Activated CD8-positive, alpha-beta memory T cell treated with anti-CD3 and anti-CD28 coated beads, Interleukin-2, amount 10 ng/mL, durations not matched to agents 7 days and 5 days (primary cell): ENCODE results near the gene TNPO2. TPM values are rescaled to one million over a fixed set of nuclear protein-coding genes. Genes with fewer than 3 reads are reported as not detected.

Source experiments
- ATAC-seq: fragments of 150-1000 bp; cut with Tn5 transposase; one replicate; pipeline ENCODE4 v1.10.0; 2021; ENCODE audit warnings: moderate library complexity
- CTCF ChIA-PET: fragments of 350-600 bp; sonication (Branson Sonifier 250); formaldehyde crosslinking; loops from one replicate; lab custom pipeline; 2021; ENCODE audit warnings: antibody characterized with exemption; lab: Charles Lee
- DNase-seq: peaks from one replicate; pipeline ENCODE4 v3.0.0-alpha.2; 2020
- H3K27ac Mint-ChIP-seq: one replicate; pipeline ENCODE4 v1.8.0; 2021; ENCODE audit warnings: mild to moderate bottlenecking, mixed read lengths
- H3K27me3 Mint-ChIP-seq: one replicate; pipeline ENCODE4 v1.8.0; 2021; ENCODE audit warnings: mixed read lengths
- H3K36me3 Mint-ChIP-seq: one replicate; pipeline ENCODE4 v1.8.0; 2021; ENCODE audit warnings: mild to moderate bottlenecking, mixed read lengths
- H3K4me1 Mint-ChIP-seq: one replicate; pipeline ENCODE4 v1.8.0; 2021; ENCODE audit warnings: mixed read lengths
- H3K4me3 Mint-ChIP-seq: one replicate; pipeline ENCODE4 v1.8.0; 2021; ENCODE audit warnings: mild to moderate bottlenecking, moderate library complexity, mixed read lengths
- H3K9me3 Mint-ChIP-seq: one replicate; pipeline ENCODE4 v1.8.0; 2022; ENCODE audit warnings: low read depth, mixed read lengths
- total RNA-seq, 2 experiments: library from RNA; stranded (reverse); gene quantifications; one replicate each; pipeline ENCODE4 v1.2.3, GENCODE V29; 2021

Gene TNPO2
- total RNA-seq, 2 experiments from 2014 or later = 101 to 104 TPM

DNA sequence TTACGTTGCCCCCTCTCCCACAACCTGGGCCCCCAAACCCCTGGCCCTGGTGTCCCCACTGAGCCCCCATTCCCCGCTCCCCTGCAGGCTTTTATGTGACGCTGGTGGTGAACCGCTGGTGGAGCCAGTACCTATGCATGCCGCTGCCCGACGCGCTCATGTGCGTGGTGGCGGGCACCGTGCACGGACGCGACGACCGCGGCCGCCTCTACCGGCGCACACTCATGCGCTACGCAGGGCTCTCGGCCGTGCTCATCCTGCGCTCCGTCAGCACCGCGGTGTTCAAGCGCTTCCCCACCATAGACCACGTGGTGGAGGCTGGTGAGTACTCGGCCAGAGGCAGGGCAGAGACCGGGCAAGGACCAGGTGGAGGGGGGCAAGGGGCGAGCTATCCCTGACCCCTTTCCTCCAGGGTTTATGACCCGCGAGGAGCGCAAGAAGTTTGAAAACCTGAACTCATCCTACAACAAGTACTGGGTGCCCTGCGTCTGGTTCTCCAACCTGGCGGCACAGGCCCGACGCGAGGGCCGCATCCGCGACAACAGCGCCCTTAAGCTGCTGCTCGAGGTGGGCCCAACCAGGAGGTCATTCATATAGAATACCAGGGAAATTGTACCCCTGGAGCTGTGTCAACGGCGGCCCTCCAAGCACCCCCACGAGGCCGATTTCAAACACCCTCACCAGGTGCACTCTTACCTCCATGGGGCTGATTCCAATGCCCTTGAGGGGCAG is 30.9 kb upstream of the TNPO2 start:
- no peak overlapping the region for H3K4me3 Mint-ChIP-seq
- no peaks in the 10 kb centered on the region for H3K9me3 Mint-ChIP-seq
- no peak overlapping the region for H3K27ac Mint-ChIP-seq
- CTCF ChIA-PET = interaction anchor here (0.9 to 30.0 kb wide), 8 partner anchors 14 to 191 kb away, joined by 3 to 1017 read pairs (median 63); partner anchors contain the start of genes JUNB, PRDX2, RNASEH2A and THSD8
- peaks cover 26% of the 10 kb centered on the region for H3K27me3 Mint-ChIP-seq
- ATAC-seq (no peak), DNase-seq (no peak)
- H3K36me3 Mint-ChIP-seq = no peaks in the 10 kb centered on the region
- H3K4me1 Mint-ChIP-seq = peaks cover 5% of the 10 kb centered on the region

- H3K27ac Mint-ChIP-seq = no peak overlapping the region
- peaks cover 3% of the 10 kb centered on the region for H3K4me1 Mint-ChIP-seq
- H3K27me3 Mint-ChIP-seq = peaks cover 16% of the 10 kb centered on the region
- peaks cover 5% of the 10 kb centered on the region for H3K9me3 Mint-ChIP-seq
- CTCF ChIA-PET = interaction anchor here (1.0 to 9.9 kb wide), 5 partner anchors 8 to 96 kb away, joined by 3 to 132 read pairs (median 4); no protein-coding TSS in a partner anchor
- no peak overlapping the region for H3K4me3 Mint-ChIP-seq
- DNase-seq = no peak
- ATAC-seq = no peak
- peaks cover 12% of the 10 kb centered on the region for H3K36me3 Mint-ChIP-seq
Observed at GRCh38 chr19:12752056-12752781, 28.5 kb upstream of the TNPO2 start.

DNA sequence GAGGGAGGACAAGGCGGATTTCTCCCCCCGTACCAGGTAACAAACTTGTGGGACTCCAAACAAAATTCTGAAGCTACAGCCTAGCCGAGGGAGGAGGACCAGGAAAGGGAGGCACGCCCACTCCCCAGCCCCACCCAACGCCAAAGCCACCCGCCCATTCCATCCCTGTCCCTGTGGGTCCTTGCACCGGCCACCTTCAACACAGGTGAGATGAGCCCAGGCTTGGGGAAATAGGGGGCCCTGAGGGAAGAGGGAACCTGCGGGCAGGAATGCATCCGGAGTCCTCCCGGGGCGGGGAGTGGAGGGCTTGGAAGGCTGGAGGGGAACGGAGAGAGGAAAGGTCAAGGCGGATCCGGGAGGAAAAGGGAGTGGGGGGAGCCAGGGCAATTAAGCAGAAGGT is 27.9 kb upstream of the TNPO2 start, which contains the start of gene BEST2:
BEST2 (plus strand) TSS at position 157 of the 400 bp plus-strand sequence. CDS start 802 bp downstream, outside the sequence.
- ATAC-seq = no peak
- Mint-ChIP-seq H3K27ac (no peak within 1 kb of the TSS), H3K9me3 (peaks cover 5% of the 10 kb centered on the region), H3K4me1 (peaks cover 3% of the 10 kb centered on the region), H3K4me3 (no peak within 1 kb of the TSS), H3K27me3 (peaks cover 16% of the 10 kb centered on the region), H3K36me3 (peaks cover 17% of the 10 kb centered on the region)
- CTCF ChIA-PET = interaction anchor here (2.5 to 9.9 kb wide), 2 partner anchors 9 to 17 kb away, joined by 13 to 132 read pairs; no protein-coding TSS in a partner anchor
- no peak for DNase-seq

DNA sequence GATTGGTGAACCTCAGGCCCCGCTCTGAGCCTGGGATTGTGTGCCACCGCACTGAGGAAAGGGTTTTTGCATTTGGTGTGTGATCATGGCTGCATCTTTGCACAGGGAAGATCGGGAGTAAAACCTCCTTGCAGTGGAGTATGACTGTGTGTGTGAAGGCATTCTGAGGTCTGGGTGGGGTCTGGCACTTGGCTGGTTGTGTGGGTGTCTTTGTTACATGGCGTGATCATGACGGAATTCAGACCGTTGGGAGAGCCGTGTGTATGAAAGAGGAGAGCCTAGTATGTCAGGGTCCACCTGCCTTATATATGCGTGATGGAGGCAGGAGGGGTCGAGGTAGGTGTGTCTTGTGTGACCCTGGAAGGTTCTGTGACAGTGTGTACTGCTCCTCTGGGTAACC is 27.1 kb upstream of the TNPO2 start:
- H3K27ac Mint-ChIP-seq = no peak overlapping the region

DNA sequence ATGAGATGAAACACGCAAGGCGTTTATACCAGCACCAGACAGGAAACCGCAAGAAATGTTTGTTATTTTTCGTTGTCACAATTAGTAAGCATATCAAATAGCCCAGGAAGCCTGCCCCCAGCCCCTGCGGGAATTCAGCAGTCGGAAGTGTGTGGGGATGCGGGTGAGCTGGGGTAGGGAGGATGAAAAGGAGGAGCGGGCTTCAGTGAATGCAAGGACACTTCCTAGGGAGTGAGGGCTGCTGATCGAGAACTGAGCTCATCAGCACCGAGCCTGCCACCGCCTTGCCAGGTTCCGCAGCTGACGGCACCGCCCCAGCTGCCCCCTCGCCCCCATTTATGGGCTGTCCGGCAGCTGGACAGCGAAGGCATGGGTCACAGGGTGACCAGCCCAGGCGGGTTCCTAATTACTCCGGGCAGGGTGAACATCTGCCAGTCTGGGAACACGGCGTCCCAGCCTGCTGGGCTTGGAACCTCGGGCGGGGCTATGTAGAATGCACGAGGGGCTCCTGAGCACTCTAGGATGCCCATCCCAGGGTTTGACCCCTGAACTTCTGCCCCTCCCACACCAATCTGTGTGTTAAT is 26.3 kb upstream of the TNPO2 start:
- Mint-ChIP-seq H3K4me1 (peaks cover 3% of the 10 kb centered on the region), H3K4me3 (no peak overlapping the region), H3K9me3 (peaks cover 5% of the 10 kb centered on the region), H3K27ac (no peak overlapping the region), H3K36me3 (peaks cover 27% of the 10 kb centered on the region), H3K27me3 (peaks cover 12% of the 10 kb centered on the region)
- CTCF ChIA-PET = interaction anchor here (0.8 to 1.1 kb wide), 3 partner anchors 7 to 16 kb away, joined by 3 read pairs; no protein-coding TSS in a partner anchor
- DNase-seq (no peak), ATAC-seq (no peak)

More for the DNA sequence above, 27.1 kb upstream of the TNPO2 start:
- CTCF ChIA-PET = interaction anchor here (0.8 to 2.5 kb wide), 2 partner anchors 9 to 16 kb away, joined by 3 to 13 read pairs; no protein-coding TSS in a partner anchor
- peaks cover 5% of the 10 kb centered on the region for H3K9me3 Mint-ChIP-seq
- H3K4me1 Mint-ChIP-seq = peaks cover 3% of the 10 kb centered on the region
- ATAC-seq (no peak), DNase-seq (no peak)
- H3K36me3 Mint-ChIP-seq = peaks cover 21% of the 10 kb centered on the region
- H3K27me3 Mint-ChIP-seq = peaks cover 12% of the 10 kb centered on the region
- H3K4me3 Mint-ChIP-seq = no peak overlapping the region

- H3K4me3 Mint-ChIP-seq = no peak overlapping the region
- peaks cover 3% of the 10 kb centered on the region for H3K4me1 Mint-ChIP-seq
- no peak for ATAC-seq
- H3K27ac Mint-ChIP-seq = no peak overlapping the region
- CTCF ChIA-PET = interaction anchor here (1.1 to 3.7 kb wide), 3 partner anchors 9 to 32 kb away, joined by 3 to 15 read pairs (median 4); no protein-coding TSS in a partner anchor
- peaks cover 12% of the 10 kb centered on the region for H3K27me3 Mint-ChIP-seq
- DNase-seq = no peak
- H3K9me3 Mint-ChIP-seq = peaks cover 5% of the 10 kb centered on the region
- peaks cover 27% of the 10 kb centered on the region for H3K36me3 Mint-ChIP-seq
Observed at GRCh38 chr19:12748489-12748888, 24.8 kb upstream of the TNPO2 start.

GRCh38 chr19:12745166-12745897 is 21.6 kb upstream of the TNPO2 start:
- Mint-ChIP-seq H3K4me3 (no peak overlapping the region), H3K9me3 (peaks cover 5% of the 10 kb centered on the region), H3K27ac (no peak overlapping the region), H3K27me3 (peaks cover under 1% of the 10 kb centered on the region), H3K36me3 (peaks cover 37% of the 10 kb centered on the region), H3K4me1 (peaks cover 3% of the 10 kb centered on the region)
- no peak for DNase-seq
- ATAC-seq = no peak
- CTCF ChIA-PET = interaction anchor here (1.0 to 4.3 kb wide), 5 partner anchors 11 to 102 kb away, joined by 3 to 29 read pairs (median 5); partner anchors contain the start of gene TRIR

DNA sequence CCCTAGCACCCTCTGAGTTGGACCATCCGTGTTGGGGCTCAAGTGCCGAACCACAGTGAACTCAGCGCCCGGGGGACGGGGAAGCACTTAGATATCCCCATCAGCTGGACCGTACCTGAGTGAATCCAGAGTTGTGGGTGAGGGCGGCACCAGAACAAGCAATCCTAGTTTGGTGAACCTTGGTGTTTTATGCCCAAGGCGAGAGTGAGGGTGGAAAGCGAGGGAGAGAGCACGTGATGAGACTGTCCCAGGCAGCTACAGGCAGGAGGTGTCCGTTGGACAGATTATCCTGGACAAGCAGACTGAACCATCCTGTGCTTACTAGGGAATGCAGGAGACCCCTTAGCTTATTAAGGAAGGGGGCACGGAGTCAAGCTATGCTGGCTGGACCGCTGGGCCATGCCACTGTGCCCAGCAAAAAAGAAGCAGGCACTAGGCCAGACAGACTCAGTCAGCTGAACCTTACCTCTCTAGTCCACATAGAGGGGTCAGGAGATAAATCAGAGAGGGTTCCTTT is 14.2 kb upstream of the TNPO2 start:
- ATAC-seq (no peak), DNase-seq (no peak)
- CTCF ChIA-PET = interaction anchor here (0.6 to 3.3 kb wide), 11 partner anchors 9 to 144 kb away, joined by 3 to 16 read pairs (median 4); no protein-coding TSS in a partner anchor
- peak overlapping the region; percentile 94 for H3K27ac Mint-ChIP-seq
- H3K9me3 Mint-ChIP-seq = no peaks in the 10 kb centered on the region
- peaks cover 17% of the 10 kb centered on the region for H3K36me3 Mint-ChIP-seq
- H3K4me3 Mint-ChIP-seq = peak overlapping the region; percentile 99
- H3K27me3 Mint-ChIP-seq = no peaks in the 10 kb centered on the region
- H3K4me1 Mint-ChIP-seq = peaks cover 37% of the 10 kb centered on the region

- H3K9me3 Mint-ChIP-seq = no peaks in the 10 kb centered on the region
- DNase-seq (peak; percentile 88), ATAC-seq (peak; percentile 86)
- peak within 1 kb of the TSS; percentile 94 for H3K27ac Mint-ChIP-seq
- CTCF ChIA-PET = interaction anchor here (0.6 to 3.3 kb wide), 14 partner anchors 10 to 176 kb away, joined by 3 to 16 read pairs (median 4); partner anchors contain the start of gene TNPO2
- H3K4me3 Mint-ChIP-seq = peak within 1 kb of the TSS; percentile 99
- H3K27me3 Mint-ChIP-seq = no peaks in the 10 kb centered on the region
- peaks cover 43% of the 10 kb centered on the region for H3K4me1 Mint-ChIP-seq
- peaks cover 19% of the 10 kb centered on the region for H3K36me3 Mint-ChIP-seq
Observed at GRCh38 chr19:12736995-12737834, 13.5 kb upstream of the TNPO2 start, which contains the start of gene GET3. Gene GET3 (plus strand): TSS chr19:12737497. CDS start chr19:12737506, 9 bp downstream.

DNA sequence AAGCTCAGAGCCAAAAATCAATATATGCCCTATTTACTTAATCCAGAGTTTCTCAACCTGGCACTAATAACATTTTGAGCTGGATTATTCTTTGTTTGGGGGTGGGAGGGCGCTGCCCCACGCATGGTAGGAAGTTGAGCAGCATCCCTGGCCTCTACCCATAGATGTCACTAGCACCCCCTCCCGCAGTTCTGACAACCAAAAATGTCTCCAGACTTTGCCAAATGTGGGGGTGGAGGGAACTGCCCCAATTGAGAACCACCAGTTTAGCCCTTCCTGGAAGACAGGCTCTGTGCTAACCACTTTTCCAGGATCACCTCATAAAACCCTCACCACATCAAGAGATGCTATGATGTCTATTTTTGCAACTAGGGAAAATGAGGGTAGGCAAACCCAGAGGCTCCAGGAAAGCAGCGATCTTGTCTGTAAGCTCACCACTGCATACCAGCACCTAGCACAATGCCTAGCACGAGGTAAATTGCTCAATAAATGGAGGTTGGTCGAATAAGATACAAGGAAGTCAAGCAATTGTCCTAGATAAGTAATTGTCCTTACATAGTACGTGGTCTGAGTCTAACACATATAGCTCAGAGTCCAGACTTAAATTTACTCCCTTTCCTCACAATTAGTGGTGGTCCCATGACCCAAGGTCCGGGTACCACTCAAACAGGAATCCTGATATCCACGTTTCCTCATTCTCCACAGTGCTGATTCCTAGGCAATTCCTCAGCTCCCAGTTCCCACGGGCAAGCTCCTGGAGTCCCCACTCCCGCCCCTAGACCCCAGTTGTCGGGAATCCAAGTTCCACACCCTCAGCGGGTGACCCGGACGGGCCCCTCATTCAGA is 9.9 kb upstream of the TNPO2 start:
- no peak for ATAC-seq
- peak overlapping the region; percentile 97 for H3K27ac Mint-ChIP-seq
- CTCF ChIA-PET = interaction anchor here (0.6 to 2.9 kb wide), 30 partner anchors 9 to 244 kb away, joined by 3 to 58 read pairs (median 4); partner anchors contain the start of genes DNASE2, FBXW9, HOOK2 and JUNB

More for the DNA sequence above, 9.9 kb upstream of the TNPO2 start:
- no peaks in the 10 kb centered on the region for H3K27me3 Mint-ChIP-seq
- peak; percentile 81 for DNase-seq
- H3K36me3 Mint-ChIP-seq = peaks cover 31% of the 10 kb centered on the region
- peak overlapping the region; percentile 92 for H3K4me3 Mint-ChIP-seq
- no peaks in the 10 kb centered on the region for H3K9me3 Mint-ChIP-seq
- H3K4me1 Mint-ChIP-seq = peaks cover 51% of the 10 kb centered on the region
